Heart left ventricle (tissue), 16 donors: ENCODE data around the gene RPL3. TPM values are rescaled to one million over a fixed set of nuclear protein-coding genes. Genes with fewer than 3 reads are reported as not detected.

Experiments used
- ATAC-seq, 4 donors: fragments of 200-7000 bp; cut with Tn5 transposase; one replicate each; pipeline ENCODE4 v1.9.1; 2020 to 2022; ENCODE audit warnings: moderate library complexity in 4 of 4, mild to moderate bottlenecking in 3 of 4, moderate number of reproducible peaks in 1 of 4
- DNase-seq, 5 donors: peaks; one replicate each; pipeline ENCODE4 v3.0.0-alpha.2; 2020
- H3K27ac ChIP-seq, 12 donors: fragments of 200-600 bp; sonication (generic) in 4 of 12; one replicate each; pipeline versions ENCODE4 v1.5.0 to v1.8.0; 2016 to 2022; ENCODE audit warnings: mild to moderate bottlenecking in 2 of 12
- H3K27me3 ChIP-seq, 9 donors: fragments of 200-600 bp; sonication (generic) in 2 of 9; one replicate each; pipeline versions ENCODE4 v1.5.1 to v1.8.0; 2016 to 2022; ENCODE audit warnings: mild to moderate bottlenecking in 3 of 9
- H3K36me3 ChIP-seq, 9 donors: fragments of 200-600 bp; sonication (generic) in 2 of 9; one replicate each; pipeline versions ENCODE4 v1.5.0 to v1.8.0; 2018 to 2022; ENCODE audit warnings: mild to moderate bottlenecking in 2 of 9
- H3K4me1 ChIP-seq, 12 donors: fragments of 200-600 bp; sonication (generic) in 4 of 12; one replicate each; pipeline versions ENCODE4 v1.5.0 to v1.8.0; 2016 to 2022; ENCODE audit warnings: mild to moderate bottlenecking in 3 of 12
- H3K4me3 ChIP-seq, 12 donors: fragments of 200-600 bp; sonication (generic) in 4 of 12; one replicate each; pipeline versions ENCODE4 v1.5.0 to v1.8.0; 2017 to 2022; ENCODE audit warnings: mild to moderate bottlenecking in 9 of 12, moderate library complexity in 4 of 12
- H3K9me3 ChIP-seq, 12 donors: fragments of 200-600 bp; sonication (generic) in 4 of 12; one replicate each; pipeline versions ENCODE4 v1.5.0 to v1.8.0; 2016 to 2022; ENCODE audit warnings: mild to moderate bottlenecking in 1 of 12
- CTCF ChIP-seq, 12 donors: fragments of 200-600 bp; sonication (generic) in 4 of 12; IDR thresholded peaks; one replicate each; pipeline versions ENCODE4 v1.5.0 to v1.8.0; 2018 to 2022; ENCODE audit warnings: antibody characterized with exemption in 12 of 12, mild to moderate bottlenecking in 5 of 12
- POLR2A ChIP-seq, 2 donors: fragments of 450-650 bp; IDR thresholded peaks; one replicate each; pipeline ENCODE4 v1.6.1; 2017; ENCODE audit warnings: antibody characterized with exemption in 2 of 2, mild to moderate bottlenecking in 2 of 2, moderate library complexity in 2 of 2
- WGBS, 4 donors: extraction: QIAGEN DNeasy Blood & Tissue Kit in 2 of 4; methylation state at CpG; one replicate each; pipeline versions ENCODE4 v1.1.5 to v1.1.7; 2013 to 2018; 5-methylcytosine and 5-hydroxymethylcytosine counted together
- intact Hi-C, 10 donors: fragments of 100-400 bp; cut with DNase I; formaldehyde crosslinking; loops; one replicate each; pipeline versions ENCODE4 v1.11.1 to v1.14.2; 2022
- polyA plus RNA-seq, 2 donors: library from polyadenylated mRNA; stranded (reverse); fragments of 200-250 nt; gene quantifications; one replicate each; pipeline ENCODE4 v1.2.3, GENCODE V29; 2013
- total RNA-seq, 9 donors: library from RNA; depleted of rRNA in 2 of 9; stranded (reverse); fragments of >200 nt in 2 of 9; fragmentation: NEBNext Ultra II Directional in 3 of 9; extraction: Animal tissue kit (Norgen Biotek cat#: 25700) in 3 of 9; gene quantifications; one replicate each; pipeline versions ENCODE4 v1.1.0 to v1.2.4, GENCODE V29; 2016 to 2023
- donor health status: ischemic (EF 13 %, LVEDD 7.1; RV severe dilation, severe dysfunction).
- donor health status: healthy with polysubstance abuse.
- donor health status: DM: no; HTN: yes; CAD: no.
- donor health status: DM: no; HTN: no; CAD: no.
- donor health status: ischemic (EF 25% LVEDD 6.9; RV normal size, moderate dysfunction).
- donor health status: ischemic (EF 25% LVEDD 5.7; RV mildly dilated, moderate dysfunction).
- donor health status: healthy.
- donor health status: DM: yes; HTN: yes; CAD: no.
- donor health status: ischemic (EF 35%, LVEDD 5.7; RV mildly dilated, moderate dysfunction).
- donor health status: nonischemic (EF 11% LVEDD 7.7; RV severe dilation, severe dysfunction).
- donor health status: DM: yes; HTN: yes; CAD: no.
- donor health status: PGD.
- donor health status: ischemic (EF 29% LVEDD 5.4; RV normal size, mild dysfunction).
- donor health status: nonischemic (EF 23%, LVEDD 6.1; RV moderate dilation, normal function).

Gene RPL3
- total and polyA plus RNA-seq, 11 donors: 237 to 1,765 (median 336) TPM

GRCh38 chr22:39317775-39318506 is 1.5 kb downstream of the RPL3 start:
- H3K9me3 ChIP-seq: no peaks in the 10 kb centered on the region
- ATAC-seq: no peak
- H3K27ac ChIP-seq: peak overlapping the region in 8 of 12 donors; percentile 96 to 100 (median 97)
- peaks cover 0 to 55% (median 53%) of the 10 kb centered on the region in 9 donors for H3K36me3 ChIP-seq
- no peaks in the 10 kb centered on the region for H3K27me3 ChIP-seq
- TF ChIP-seq POLR2A (IDR thresholded peaks at IDR 0.05) (no peak), CTCF (IDR thresholded peaks at IDR 0.05) (no peak)
- no peak for DNase-seq
- intact Hi-C loops: loop anchor here in 9 of 10 donors (2.0 to 10.0 kb wide), 12 partner anchors 147 to 553 kb away; partner anchors contain the start of genes ATF4 (in 4 of the 9), CBX6 (in 4 of the 9) and CBX7 (in 4 of the 9)
- peaks cover 24 to 62% (median 53%) of the 10 kb centered on the region in 12 donors for H3K4me1 ChIP-seq
- WGBS, 4 donors: 11 to 18% (median 14%) methylated on average over 9 of the region's 9 CpGs
- H3K4me3 ChIP-seq: peak overlapping the region in 11 of 12 donors; percentile 58 to 93 (median 78)

GRCh38 chr22:39317084-39317774 is 2.2 kb downstream of the RPL3 start:
- Histone ChIP-seq H3K27me3 (no peaks in the 10 kb centered on the region), H3K9me3 (no peaks in the 10 kb centered on the region), H3K4me1 (peaks cover 24 to 62% (median 53%) of the 10 kb centered on the region in 12 donors), H3K36me3 (peaks cover 2 to 62% (median 60%) of the 10 kb centered on the region in 9 donors), H3K4me3 (peak overlapping the region in 9 of 12 donors; percentile 8 to 89 (median 72)), H3K27ac (peak overlapping the region in 8 of 12 donors; percentile 15 to 100 (median 96))
- intact Hi-C loops: loop anchor here in 9 of 10 donors (2.0 to 10.0 kb wide), 10 partner anchors 146 to 552 kb away; partner anchors contain the start of genes ATF4 (in 4 of the 9), CBX7 (in 4 of the 9) and CBX6 (in 3 of the 9)
- WGBS, 4 donors: 56 to 58% (median 57%) methylated on average over 9 of the region's 9 CpGs
- ATAC-seq (no peak), DNase-seq (no peak)
- TF ChIP-seq CTCF (IDR thresholded peaks at IDR 0.05): no peak
- TF ChIP-seq POLR2A (IDR thresholded peaks at IDR 0.05): no peak

- WGBS, 4 donors: 44 to 51% (median 49%) methylated on average over 16 to 17 of the region's 17 CpGs
- H3K27ac ChIP-seq: peak overlapping the region in 11 of 12 donors; percentile 8 to 100 (median 72)
Observed at GRCh38 chr22:39316440-39317083, 2.9 kb downstream of the RPL3 start.

More at GRCh38 chr22:39316440-39317083, 2.9 kb downstream of the RPL3 start:
- ATAC-seq (peak; percentile 5 to 50 (median 40)), DNase-seq (peak; percentile 77 to 85 (median 81))
- Histone ChIP-seq H3K4me3 (peak overlapping the region in 7 of 12 donors; percentile 8 to 89 (median 38)), H3K36me3 (peaks cover 2 to 68% (median 66%) of the 10 kb centered on the region in 9 donors), H3K4me1 (peaks cover 24 to 63% (median 53%) of the 10 kb centered on the region in 12 donors), H3K27me3 (no peaks in the 10 kb centered on the region), H3K9me3 (no peaks in the 10 kb centered on the region)
- no peak for TF ChIP-seq POLR2A (IDR thresholded peaks at IDR 0.05)
- TF ChIP-seq CTCF (IDR thresholded peaks at IDR 0.05): peak; percentile 78 to 92 (median 86)
- intact Hi-C loops: loop anchor here in 9 of 10 donors (1.0 to 10.0 kb wide), 11 partner anchors 146 to 552 kb away; partner anchors contain the start of genes ATF4 (in 4 of the 9), CBX7 (in 4 of the 9) and CBX6 (in 3 of the 9)
